Memory B cell (primary cell): ENCODE measurements around the gene HARS1.
"Not testable (repeated sequence)": the region's sequence is repeated elsewhere in the genome, so short reads cannot be mapped to it uniquely, and the experiment has no call there.

ENCODE experiments used
- ATAC-seq: fragments of 150-1000 bp; cut with Tn5 transposase; 2 replicates; pipeline ENCODE4 v1.10.0; 2021; ENCODE audit warnings: low read depth, mild to moderate bottlenecking, moderate library complexity
- DNase-seq, 2 donors: peaks; one replicate each; pipeline ENCODE4 v3.0.0; 2022; ENCODE audit warnings: low spot score in 2 of 2
- H3K27ac Mint-ChIP-seq: one replicate; pipeline ENCODE4 v1.8.0; 2022; ENCODE audit warnings: mild to moderate bottlenecking, moderate library complexity, mixed read lengths
- H3K27me3 Mint-ChIP-seq: one replicate; pipeline ENCODE4 v1.8.0; 2022; ENCODE audit warnings: mixed read lengths
- H3K36me3 Mint-ChIP-seq: one replicate; pipeline ENCODE4 v1.8.0; 2022; ENCODE audit warnings: mild to moderate bottlenecking, mixed read lengths
- H3K4me1 Mint-ChIP-seq: one replicate; pipeline ENCODE4 v1.8.0; 2022; ENCODE audit warnings: mixed read lengths
- H3K4me3 Mint-ChIP-seq: one replicate; pipeline ENCODE4 v1.8.0; 2022; ENCODE audit warnings: mild to moderate bottlenecking, moderate library complexity, mixed read lengths
- H3K9me3 Mint-ChIP-seq: one replicate; pipeline ENCODE4 v1.8.0; 2022; ENCODE audit warnings: mixed read lengths

The HARS1 gene, protein sequence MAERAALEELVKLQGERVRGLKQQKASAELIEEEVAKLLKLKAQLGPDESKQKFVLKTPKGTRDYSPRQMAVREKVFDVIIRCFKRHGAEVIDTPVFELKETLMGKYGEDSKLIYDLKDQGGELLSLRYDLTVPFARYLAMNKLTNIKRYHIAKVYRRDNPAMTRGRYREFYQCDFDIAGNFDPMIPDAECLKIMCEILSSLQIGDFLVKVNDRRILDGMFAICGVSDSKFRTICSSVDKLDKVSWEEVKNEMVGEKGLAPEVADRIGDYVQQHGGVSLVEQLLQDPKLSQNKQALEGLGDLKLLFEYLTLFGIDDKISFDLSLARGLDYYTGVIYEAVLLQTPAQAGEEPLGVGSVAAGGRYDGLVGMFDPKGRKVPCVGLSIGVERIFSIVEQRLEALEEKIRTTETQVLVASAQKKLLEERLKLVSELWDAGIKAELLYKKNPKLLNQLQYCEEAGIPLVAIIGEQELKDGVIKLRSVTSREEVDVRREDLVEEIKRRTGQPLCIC

GRCh38 chr5:140690941-140691924, at the start of gene HARS1, which contains the start of gene HARS2:
TSS of gene HARS1 (minus strand) at chr5:140691370. CDS start at chr5:140691304, 66 bp downstream.
TSS of gene HARS2 (plus strand) at chr5:140691455. CDS start at chr5:140691649, 194 bp downstream.
- H3K36me3 Mint-ChIP-seq, result peaks cover 13% of the 10 kb centered on the region
- H3K9me3 Mint-ChIP-seq, result no peaks in the 10 kb centered on the region
- H3K27ac Mint-ChIP-seq, result peak within 1 kb of the TSS; percentile 94
- peak within 1 kb of the TSS; percentile 99 for H3K4me3 Mint-ChIP-seq
- peak; percentile 98 for ATAC-seq
- peak; percentile 68 to 74 for DNase-seq
- peaks cover 18% of the 10 kb centered on the region for H3K4me1 Mint-ChIP-seq
- no peaks in the 10 kb centered on the region for H3K27me3 Mint-ChIP-seq

DNA sequence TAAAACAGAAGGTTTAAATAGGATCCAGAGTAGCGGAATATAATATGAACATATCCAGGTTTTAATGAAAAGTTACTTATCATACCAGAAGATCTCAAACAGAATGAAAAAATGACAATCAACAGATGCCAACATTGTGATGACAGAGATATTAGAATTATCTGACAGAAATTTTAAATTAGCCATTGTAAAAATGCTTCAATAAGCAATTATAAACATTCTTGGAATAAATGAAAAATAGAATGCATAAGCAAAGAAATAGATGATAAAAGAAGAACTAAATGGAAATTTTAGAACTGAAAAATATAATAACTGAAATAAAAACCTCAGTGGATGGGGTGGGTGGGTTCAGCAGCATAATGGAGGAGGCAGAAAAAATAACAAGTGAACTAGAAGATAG, 46.3 kb upstream of the HARS1 start:
- Mint-ChIP-seq H3K27me3 (peaks cover 18% of the 10 kb centered on the region), H3K4me3 (no peak overlapping the region), H3K9me3 (peaks cover 13% of the 10 kb centered on the region), H3K36me3 (peaks cover 2% of the 10 kb centered on the region), H3K27ac (no peak overlapping the region), H3K4me1 (no peaks in the 10 kb centered on the region)
- ATAC-seq, result no peak
- no peak for DNase-seq

GRCh38 chr5:140734354-140734753, 43.2 kb upstream of the HARS1 start:
- no peaks in the 10 kb centered on the region for H3K36me3 Mint-ChIP-seq
- ATAC-seq (no peak), DNase-seq (no peak)
- peaks cover 20% of the 10 kb centered on the region for H3K27me3 Mint-ChIP-seq
- H3K4me3 Mint-ChIP-seq, result no peak overlapping the region
- peaks cover 12% of the 10 kb centered on the region for H3K9me3 Mint-ChIP-seq
- H3K27ac Mint-ChIP-seq, result no peak overlapping the region
- H3K4me1 Mint-ChIP-seq, result no peaks in the 10 kb centered on the region

GRCh38 chr5:140733098-140733497, 41.9 kb upstream of the HARS1 start:
- H3K4me1 Mint-ChIP-seq, result no peaks in the 10 kb centered on the region
- peaks cover 22% of the 10 kb centered on the region for H3K27me3 Mint-ChIP-seq
- DNase-seq, result no peak
- no peak for ATAC-seq
- H3K27ac Mint-ChIP-seq, result no peak overlapping the region
- no peaks in the 10 kb centered on the region for H3K36me3 Mint-ChIP-seq
- peaks cover 12% of the 10 kb centered on the region for H3K9me3 Mint-ChIP-seq
- H3K4me3 Mint-ChIP-seq, result no peak overlapping the region

DNA sequence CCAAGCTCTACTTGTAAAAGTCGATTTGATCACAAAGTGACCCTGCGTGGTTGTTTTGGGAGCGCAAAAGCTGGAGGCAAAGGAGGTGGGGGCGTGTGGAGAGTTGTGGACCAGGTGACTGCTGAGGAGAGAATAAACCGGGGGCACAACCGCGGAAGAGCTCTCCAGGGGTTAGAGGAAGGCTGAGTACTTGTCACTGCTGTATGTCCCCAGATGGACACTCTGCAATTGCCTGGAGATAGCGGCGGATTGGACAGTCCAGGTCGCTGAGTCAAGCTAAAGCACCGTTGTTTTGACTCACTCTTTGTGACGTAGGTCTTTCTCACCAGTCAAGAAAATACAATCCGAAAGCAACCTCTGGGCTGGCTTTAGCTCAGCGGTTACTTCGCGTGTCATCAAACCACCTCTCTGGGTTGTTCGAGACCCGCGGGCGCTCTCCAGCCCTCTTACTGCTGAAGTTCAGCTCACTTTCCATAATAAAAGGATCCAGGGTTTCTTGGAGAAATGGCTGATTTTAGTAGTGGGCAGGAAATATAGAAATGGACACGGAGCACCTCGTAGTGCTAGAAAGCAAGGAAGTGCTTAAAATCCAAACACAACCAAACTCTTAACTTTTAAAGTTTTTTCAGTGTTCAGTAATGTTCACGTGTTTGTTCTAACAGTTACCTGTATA, 34.8 kb upstream of the HARS1 start:
- no peaks in the 10 kb centered on the region for H3K9me3 Mint-ChIP-seq
- H3K27me3 Mint-ChIP-seq, result peaks cover 17% of the 10 kb centered on the region
- ATAC-seq, result peak; percentile 71
- H3K27ac Mint-ChIP-seq, result no peak overlapping the region
- peak in 1 of 2 donors; percentile 15 for DNase-seq
- H3K4me1 Mint-ChIP-seq, result peaks cover 4% of the 10 kb centered on the region
- H3K4me3 Mint-ChIP-seq, result no peak overlapping the region
- no peaks in the 10 kb centered on the region for H3K36me3 Mint-ChIP-seq

DNA sequence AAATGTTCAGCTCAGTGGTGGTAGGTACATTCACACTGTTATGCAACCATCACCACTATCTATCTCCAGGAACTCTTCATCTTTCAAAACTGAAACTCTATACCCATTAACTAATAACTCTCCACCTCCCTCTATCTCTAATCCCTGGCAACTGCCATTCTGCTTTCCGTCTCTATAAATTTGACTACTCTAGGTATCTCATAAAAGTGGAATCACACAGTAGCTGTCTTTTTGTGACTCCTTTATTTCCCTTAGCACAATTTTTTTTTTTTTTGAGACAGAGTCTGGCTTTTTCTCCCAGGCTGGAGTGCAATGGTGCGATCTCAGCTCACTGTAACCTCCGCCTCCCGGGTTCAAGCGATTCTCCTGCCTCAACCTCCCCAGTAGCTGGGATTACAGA, 30.2 kb upstream of the HARS1 start:
- H3K27ac Mint-ChIP-seq, H3K9me3 Mint-ChIP-seq, H3K4me3 Mint-ChIP-seq, H3K4me1 Mint-ChIP-seq, ATAC-seq, H3K36me3 Mint-ChIP-seq, DNase-seq: not testable (repeated sequence)
- H3K27me3 Mint-ChIP-seq, result peaks cover 12% of the 10 kb centered on the region

GRCh38 chr5:140720738-140721137, 29.6 kb upstream of the HARS1 start:
- H3K4me1 Mint-ChIP-seq, H3K27ac Mint-ChIP-seq, H3K36me3 Mint-ChIP-seq, ATAC-seq, H3K9me3 Mint-ChIP-seq, H3K4me3 Mint-ChIP-seq, DNase-seq: not testable (repeated sequence)
- H3K27me3 Mint-ChIP-seq, result peaks cover 11% of the 10 kb centered on the region

DNA sequence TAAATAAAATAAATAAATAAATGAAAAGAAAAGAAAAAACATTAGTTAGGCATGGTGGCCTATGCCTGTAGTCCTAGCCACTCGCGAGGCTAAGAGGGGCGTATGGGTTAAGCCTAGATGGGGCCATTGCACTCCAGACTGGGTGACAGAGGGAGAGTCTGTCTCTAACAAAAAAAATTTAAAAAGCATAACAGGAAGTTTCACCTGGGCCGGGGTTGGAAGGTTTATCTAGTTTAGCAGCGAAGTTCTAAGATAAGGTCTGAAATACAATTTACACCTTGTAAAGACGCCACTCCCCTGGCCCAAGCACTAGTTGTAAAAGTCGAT, 27.1 kb upstream of the HARS1 start:
- ATAC-seq, result no peak
- H3K27me3 Mint-ChIP-seq, result peaks cover 5% of the 10 kb centered on the region

GRCh38 chr5:140716238-140716637, 25.1 kb upstream of the HARS1 start:
- H3K36me3 Mint-ChIP-seq, H3K4me1 Mint-ChIP-seq, ATAC-seq, H3K4me3 Mint-ChIP-seq, H3K27ac Mint-ChIP-seq, H3K27me3 Mint-ChIP-seq, DNase-seq, H3K9me3 Mint-ChIP-seq: not testable (repeated sequence)

More for the DNA sequence above, 27.1 kb upstream of the HARS1 start:
- Mint-ChIP-seq H3K27ac (no peak overlapping the region), H3K36me3 (no peaks in the 10 kb centered on the region), H3K9me3 (no peaks in the 10 kb centered on the region), H3K4me3 (no peak overlapping the region), H3K4me1 (peaks cover 2% of the 10 kb centered on the region)
- DNase-seq, result no peak

GRCh38 chr5:140713562-140714094, 22.5 kb upstream of the HARS1 start:
- no peak overlapping the region for H3K4me3 Mint-ChIP-seq
- no peaks in the 10 kb centered on the region for H3K36me3 Mint-ChIP-seq
- no peak for DNase-seq
- H3K9me3 Mint-ChIP-seq, result peaks cover 1% of the 10 kb centered on the region
- no peak overlapping the region for H3K27ac Mint-ChIP-seq
- peaks cover 11% of the 10 kb centered on the region for H3K4me1 Mint-ChIP-seq
- no peaks in the 10 kb centered on the region for H3K27me3 Mint-ChIP-seq
- no peak for ATAC-seq

DNA sequence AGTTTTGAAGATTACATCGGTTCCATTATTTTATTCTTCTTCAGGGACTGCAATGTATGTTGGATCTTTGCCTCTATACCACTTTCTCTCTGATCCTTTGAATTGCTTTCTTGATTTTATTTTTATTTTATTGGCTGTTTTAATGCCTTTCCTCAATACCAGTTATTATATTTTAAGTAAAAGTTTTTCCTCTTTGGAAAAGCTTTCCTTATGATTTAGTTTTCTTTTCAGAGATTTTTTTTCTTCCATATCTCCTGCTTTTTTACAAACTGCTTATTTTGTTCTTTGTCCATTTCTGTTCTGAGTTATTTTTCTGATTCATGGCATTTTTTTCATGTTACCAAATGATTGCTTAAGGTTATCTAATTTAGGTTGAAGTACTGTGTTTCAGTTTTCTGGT, 20.6 kb upstream of the HARS1 start:
- Mint-ChIP-seq H3K36me3 (no peaks in the 10 kb centered on the region), H3K27ac (peak overlapping the region; percentile 99), H3K27me3 (no peaks in the 10 kb centered on the region), H3K4me3 (peak overlapping the region; percentile 41), H3K4me1 (peaks cover 11% of the 10 kb centered on the region), H3K9me3 (peaks cover 1% of the 10 kb centered on the region)
- ATAC-seq (no peak), DNase-seq (no peak)

DNA sequence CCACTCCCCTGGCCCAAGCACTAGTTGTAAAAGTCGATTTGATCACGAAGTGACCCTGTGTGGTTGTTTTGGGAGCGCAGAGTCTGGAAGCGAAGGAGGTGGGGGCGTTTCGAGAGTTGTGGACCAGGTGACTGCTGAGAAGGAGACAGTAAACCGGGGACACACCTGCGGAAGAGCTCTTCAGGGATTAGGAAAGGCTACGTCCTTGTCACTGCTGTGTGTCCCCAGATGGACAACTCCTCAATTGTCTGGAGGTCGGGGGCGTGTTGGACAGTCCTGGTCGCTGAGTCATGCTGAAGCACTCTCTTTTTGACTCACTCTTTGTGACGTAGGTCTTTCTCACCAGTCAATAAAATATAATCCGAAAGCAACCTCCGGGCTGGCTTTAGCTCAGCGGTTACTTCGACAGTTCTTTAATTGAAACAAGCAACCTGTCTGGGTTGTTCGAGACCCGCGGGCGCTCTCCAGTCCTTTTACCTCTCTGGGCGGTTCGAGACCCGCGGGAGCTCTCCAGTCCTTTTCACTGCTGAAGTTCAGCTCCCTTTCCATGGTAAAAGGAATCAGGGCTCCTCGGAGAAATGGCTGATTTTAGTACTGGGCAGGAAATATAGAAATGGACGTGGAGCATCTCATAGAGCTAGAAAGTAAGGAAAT, 19.9 kb upstream of the HARS1 start:
- Mint-ChIP-seq H3K9me3 (peaks cover 1% of the 10 kb centered on the region), H3K4me3 (peak overlapping the region; percentile 89), H3K27me3 (no peaks in the 10 kb centered on the region), H3K27ac (peak overlapping the region; percentile 99), H3K36me3 (peaks cover 1% of the 10 kb centered on the region), H3K4me1 (peaks cover 11% of the 10 kb centered on the region)
- ATAC-seq (peak; percentile 81), DNase-seq (peak; percentile 81 to 87)

GRCh38 chr5:140708787-140709186, 17.6 kb upstream of the HARS1 start:
- H3K27ac Mint-ChIP-seq, H3K27me3 Mint-ChIP-seq, H3K4me3 Mint-ChIP-seq, H3K9me3 Mint-ChIP-seq, DNase-seq, ATAC-seq: not testable (repeated sequence)
- Mint-ChIP-seq H3K36me3 (peaks cover 16% of the 10 kb centered on the region), H3K4me1 (peaks cover 11% of the 10 kb centered on the region)
